IPS-15b (cell line): ENCODE measurements around the gene ARL4D.
A peak's percentile ranks its signal among the peaks of the same experiment; 100 is the strongest.
"Not testable (repeated sequence)": the region's sequence is repeated elsewhere in the genome, so short reads cannot be mapped to it uniquely, and the experiment has no call there.

Experiments
- H3K27me3 ChIP-seq: one replicate; pipeline ENCODE4 v1.6.1; 2013; ENCODE audit warnings: low read length; ENCODE audit not compliant: control insufficient read depth, insufficient read depth
- H3K36me3 ChIP-seq: one replicate; pipeline ENCODE4 v1.6.1; 2013; ENCODE audit warnings: low read length; ENCODE audit not compliant: control insufficient read depth, insufficient read depth
- H3K4me1 ChIP-seq: one replicate; pipeline ENCODE4 v1.6.1; 2013; ENCODE audit warnings: mild to moderate bottlenecking, low read length; ENCODE audit not compliant: control insufficient read depth, insufficient read depth
- H3K4me3 ChIP-seq: one replicate; pipeline ENCODE4 v1.5.1; 2013; ENCODE audit warnings: low read depth, low read length
- H3K9ac ChIP-seq: one replicate; pipeline ENCODE4 v1.6.1; 2013; ENCODE audit warnings: low read depth, mild to moderate bottlenecking, low read length
- H3K9me3 ChIP-seq: one replicate; pipeline ENCODE4 v1.6.1; 2013; ENCODE audit warnings: mild to moderate bottlenecking, low read length; ENCODE audit not compliant: control insufficient read depth, insufficient read depth

ARL4D gene

GRCh38 chr17:43385046-43385831, 13.6 kb upstream of the ARL4D start:
- Histone ChIP-seq H3K4me1 (no peaks in the 10 kb centered on the region), H3K27me3 (no peaks in the 10 kb centered on the region), H3K9me3 (peaks cover 5% of the 10 kb centered on the region), H3K4me3 (no peak overlapping the region), H3K9ac (no peak overlapping the region), H3K36me3 (no peaks in the 10 kb centered on the region)

GRCh38 chr17:43388359-43389045, 10.3 kb upstream of the ARL4D start:
- H3K9me3 ChIP-seq = no peaks in the 10 kb centered on the region
- H3K4me3 ChIP-seq = peak overlapping the region; percentile 40
- peak overlapping the region; percentile 65 for H3K9ac ChIP-seq
- H3K4me1 ChIP-seq = no peaks in the 10 kb centered on the region
- H3K36me3 ChIP-seq = no peaks in the 10 kb centered on the region
- H3K27me3 ChIP-seq = no peaks in the 10 kb centered on the region

- peak overlapping the region; percentile 65 for H3K9ac ChIP-seq
These were observed 9.5 kb upstream of the ARL4D start for GRCh38 chr17:43389046-43389947.

GRCh38 chr17:43392397-43392796, 6.4 kb upstream of the ARL4D start:
- Histone ChIP-seq H3K9me3 (no peaks in the 10 kb centered on the region), H3K4me1 (peaks cover 2% of the 10 kb centered on the region), H3K27me3 (no peaks in the 10 kb centered on the region), H3K36me3 (no peaks in the 10 kb centered on the region), H3K9ac (no peak overlapping the region), H3K4me3 (no peak overlapping the region)

More at GRCh38 chr17:43389046-43389947, 9.5 kb upstream of the ARL4D start:
- Histone ChIP-seq H3K4me3 (peak overlapping the region; percentile 40), H3K36me3 (no peaks in the 10 kb centered on the region), H3K4me1 (peaks cover under 1% of the 10 kb centered on the region), H3K9me3 (no peaks in the 10 kb centered on the region), H3K27me3 (no peaks in the 10 kb centered on the region)

- Histone ChIP-seq H3K4me1 (peaks cover 2% of the 10 kb centered on the region), H3K9ac (no peak overlapping the region), H3K9me3 (no peaks in the 10 kb centered on the region), H3K4me3 (no peak overlapping the region), H3K36me3 (no peaks in the 10 kb centered on the region), H3K27me3 (no peaks in the 10 kb centered on the region)
These were observed 4.8 kb upstream of the ARL4D start for GRCh38 chr17:43393944-43394482.

- not testable (repeated sequence) for H3K9ac ChIP-seq, H3K9me3 ChIP-seq, H3K4me1 ChIP-seq, H3K36me3 ChIP-seq, H3K4me3 ChIP-seq, H3K27me3 ChIP-seq
These were observed 4.1 kb upstream of the ARL4D start for GRCh38 chr17:43394696-43395095.

- H3K9ac ChIP-seq = no peak overlapping the region
- H3K9me3 ChIP-seq = no peaks in the 10 kb centered on the region
- H3K36me3 ChIP-seq = peaks cover 3% of the 10 kb centered on the region
- peaks cover 2% of the 10 kb centered on the region for H3K4me1 ChIP-seq
- no peaks in the 10 kb centered on the region for H3K27me3 ChIP-seq
- no peak overlapping the region for H3K4me3 ChIP-seq
These were observed 3.6 kb upstream of the ARL4D start for GRCh38 chr17:43395165-43395564.

- peaks cover 2% of the 10 kb centered on the region for H3K4me1 ChIP-seq
- H3K9me3 ChIP-seq = no peaks in the 10 kb centered on the region
- no peak overlapping the region for H3K9ac ChIP-seq
- H3K27me3 ChIP-seq = no peaks in the 10 kb centered on the region
- H3K4me3 ChIP-seq = no peak overlapping the region
- H3K36me3 ChIP-seq = peaks cover 5% of the 10 kb centered on the region
These were observed 2.2 kb upstream of the ARL4D start for GRCh38 chr17:43396491-43397060.

- Histone ChIP-seq H3K4me3 (peak overlapping the region; percentile 77), H3K4me1 (no peaks in the 10 kb centered on the region), H3K36me3 (peaks cover 5% of the 10 kb centered on the region), H3K9me3 (no peaks in the 10 kb centered on the region), H3K9ac (no peak overlapping the region), H3K27me3 (no peaks in the 10 kb centered on the region)
These were observed 1.1 kb downstream of the ARL4D start for GRCh38 chr17:43399839-43400328.

GRCh38 chr17:43400943-43401717, 2.3 kb downstream of the ARL4D start:
- no peaks in the 10 kb centered on the region for H3K27me3 ChIP-seq
- no peak overlapping the region for H3K4me3 ChIP-seq
- no peak overlapping the region for H3K9ac ChIP-seq
- H3K4me1 ChIP-seq = no peaks in the 10 kb centered on the region
- peaks cover 5% of the 10 kb centered on the region for H3K36me3 ChIP-seq
- no peaks in the 10 kb centered on the region for H3K9me3 ChIP-seq
